OCI-LY3 (cell line): Measurements from ENCODE around the gene SLC22A12.

Experiments
- H2AFZ ChIP-seq: fragments of 200-600, 300-600 bp; shearing (Covaris generic); 2 replicates; pipeline ENCODE4 v1.6.0; 2014; ENCODE audit warnings: antibody characterized with exemption, low read depth, low read length
- H3K27ac ChIP-seq: fragments of 200-600, 300-600 bp; sonication (generic); 2 replicates; pipeline ENCODE4 v1.5.1; 2014; ENCODE audit warnings: mild to moderate bottlenecking, low read length, moderate library complexity, mixed read lengths
- H3K27me3 ChIP-seq: fragments of 200-600, 300-600 bp; sonication (generic); 2 replicates; pipeline ENCODE4 v1.6.1; 2014; ENCODE audit warnings: low read depth, low read length, mixed read lengths
- H3K36me3 ChIP-seq: fragments of 200-600, 300-600 bp; sonication (generic); replicated peaks from 2 replicates; pipeline ENCODE3; 2014; ENCODE audit warnings: low read depth, low read length, mixed read lengths
- H3K4me1 ChIP-seq: fragments of 300-600, 200-600 bp; sonication (generic); 2 replicates; pipeline ENCODE4 v1.6.1; 2014; ENCODE audit warnings: low read length, mixed read lengths
- H3K4me2 ChIP-seq: fragments of 200-600, 300-600 bp; sonication (generic); 2 replicates; pipeline ENCODE4 v1.6.1; 2014; ENCODE audit warnings: low read length, mixed read lengths
- H3K4me3 ChIP-seq: fragments of 300-600, 200-600 bp; sonication (generic); 2 replicates; pipeline ENCODE4 v1.5.1; 2014; ENCODE audit warnings: antibody characterized with exemption, mild to moderate bottlenecking, low read length, moderate library complexity
- H3K79me2 ChIP-seq: fragments of 300-600, 200-600 bp; shearing (Covaris generic); 2 replicates; pipeline ENCODE4 v1.6.1; 2014; ENCODE audit warnings: mild to moderate bottlenecking, low read length, mixed read lengths
- H3K9ac ChIP-seq: fragments of 300-600, 200-600 bp; shearing (Covaris generic); 2 replicates; pipeline ENCODE4 v1.6.0; 2014; ENCODE audit warnings: mild to moderate bottlenecking, low read length, moderate library complexity
- H3K9me3 ChIP-seq: fragments of 200-600, 300-600 bp; shearing (Covaris generic); 2 replicates; pipeline ENCODE4 v1.6.1; 2014; ENCODE audit warnings: low read length, mixed read lengths; ENCODE audit not compliant: insufficient read depth
- H4K20me1 ChIP-seq: fragments of 200-600, 300-600 bp; sonication (generic); 2 replicates; pipeline ENCODE4 v1.6.1; 2016; ENCODE audit warnings: low read length, mixed read lengths; ENCODE audit not compliant: insufficient read depth
- CTCF ChIP-seq: fragments of 200-600, 300-600 bp; sonication (generic); IDR thresholded peaks from 2 replicates; pipeline ENCODE4 v1.5.1; 2014; ENCODE audit warnings: antibody characterized with exemption, low read length, low read depth
- EZH2phosphoT487 ChIP-seq: fragments of 200-600 bp; shearing (Covaris generic); IDR thresholded peaks from 2 replicates; pipeline ENCODE4 v1.6.1; 2018; ENCODE audit warnings: antibody characterized with exemption, mixed run types, low read depth

The SLC22A12 gene

GRCh38 chr11:64622681-64623080 lies 31.7 kb downstream of the SLC22A12 start:
- Histone ChIP-seq H3K9me3 (no peaks in the 10 kb centered on the region), H3K27ac (no peak overlapping the region), H3K4me3 (no peak overlapping the region), H3K36me3 (no peaks in the 10 kb centered on the region), H3K9ac (no peak overlapping the region), H3K4me2 (no peak overlapping the region), H2AFZ (no peak overlapping the region), H3K79me2 (no peaks in the 10 kb centered on the region), H4K20me1 (no peaks in the 10 kb centered on the region), H3K27me3 (no peaks in the 10 kb centered on the region), H3K4me1 (peaks cover 12% of the 10 kb centered on the region)
- TF ChIP-seq EZH2phosphoT487 (no peak), CTCF (no peak)

- Histone ChIP-seq H3K9ac (no peak overlapping the region), H3K36me3 (no peaks in the 10 kb centered on the region), H3K9me3 (no peaks in the 10 kb centered on the region), H3K27ac (no peak overlapping the region), H2AFZ (no peak overlapping the region), H3K4me1 (peaks cover 12% of the 10 kb centered on the region), H4K20me1 (no peaks in the 10 kb centered on the region), H3K4me2 (peak overlapping the region; percentile 27; the same call in 1 of the 2 replicates), H3K79me2 (no peaks in the 10 kb centered on the region), H3K27me3 (no peaks in the 10 kb centered on the region), H3K4me3 (no peak overlapping the region)
- no peak for TF ChIP-seq CTCF
- no peak for TF ChIP-seq EZH2phosphoT487
Measured at GRCh38 chr11:64624883-64625481, 34.0 kb downstream of the SLC22A12 start.

GRCh38 chr11:64626637-64627036 lies 35.6 kb downstream of the SLC22A12 start:
- Histone ChIP-seq H3K9ac (no peak overlapping the region), H3K4me2 (no peak overlapping the region), H3K9me3 (no peaks in the 10 kb centered on the region), H3K4me3 (no peak overlapping the region), H4K20me1 (no peaks in the 10 kb centered on the region), H3K27me3 (no peaks in the 10 kb centered on the region), H3K79me2 (no peaks in the 10 kb centered on the region), H3K4me1 (peaks cover 16% of the 10 kb centered on the region), H3K27ac (no peak overlapping the region), H3K36me3 (no peaks in the 10 kb centered on the region), H2AFZ (no peak overlapping the region)
- TF ChIP-seq EZH2phosphoT487 (no peak), CTCF (no peak)

GRCh38 chr11:64627371-64627770 lies 36.4 kb downstream of the SLC22A12 start:
- H4K20me1 ChIP-seq = no peaks in the 10 kb centered on the region
- H2AFZ ChIP-seq = no peak overlapping the region
- no peak overlapping the region for H3K9ac ChIP-seq
- no peaks in the 10 kb centered on the region for H3K79me2 ChIP-seq
- H3K27me3 ChIP-seq = no peaks in the 10 kb centered on the region
- peaks cover 20% of the 10 kb centered on the region for H3K4me1 ChIP-seq
- no peaks in the 10 kb centered on the region for H3K36me3 ChIP-seq
- no peak overlapping the region for H3K4me3 ChIP-seq
- H3K27ac ChIP-seq = no peak overlapping the region
- no peak overlapping the region for H3K4me2 ChIP-seq
- no peaks in the 10 kb centered on the region for H3K9me3 ChIP-seq
- no peak for TF ChIP-seq EZH2phosphoT487
- TF ChIP-seq CTCF = no peak
